ENCODE data around the gene MUSTN1.

The MUSTN1 gene

DNA sequence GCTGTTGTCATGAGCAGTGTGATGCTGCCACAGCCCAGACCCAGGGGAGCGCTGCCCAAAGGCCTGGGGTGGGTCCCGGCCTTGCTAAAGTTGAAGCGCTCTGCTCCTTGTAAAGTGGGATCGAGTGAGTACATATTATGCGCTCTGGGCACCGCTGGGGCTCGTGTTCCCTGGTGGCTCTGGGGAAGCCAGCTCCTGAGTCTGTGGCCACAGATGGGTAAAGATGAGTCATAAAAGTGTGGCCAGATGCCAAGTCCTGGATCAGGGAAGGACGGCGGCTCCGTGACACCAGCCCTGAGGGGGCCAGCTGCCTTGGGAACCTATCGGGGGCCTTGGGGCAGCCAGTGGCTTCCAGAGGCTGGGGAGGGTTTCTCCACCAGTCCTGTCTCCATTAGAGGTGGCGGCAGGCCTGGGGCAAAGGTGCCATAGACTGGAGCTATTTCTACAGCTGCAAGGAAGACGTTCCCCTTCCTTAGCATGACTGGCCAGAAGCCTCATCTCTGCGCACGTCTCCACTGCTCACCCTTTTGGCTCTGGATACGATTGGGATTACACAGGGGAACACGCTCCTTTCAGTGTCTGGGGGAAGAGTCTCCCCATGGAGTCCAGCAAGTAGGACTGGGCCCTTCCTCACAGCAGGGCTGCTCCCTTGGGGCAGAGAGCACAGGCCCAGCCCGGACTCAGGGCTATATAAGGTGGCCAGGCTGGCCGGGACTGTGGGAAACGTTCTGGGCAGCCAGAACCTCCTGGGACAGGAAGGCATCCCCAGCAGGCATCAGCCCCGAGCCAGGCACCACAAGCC lies 3.1 kb downstream of the MUSTN1 start:
- DNase-seq, result no peak

DNA sequence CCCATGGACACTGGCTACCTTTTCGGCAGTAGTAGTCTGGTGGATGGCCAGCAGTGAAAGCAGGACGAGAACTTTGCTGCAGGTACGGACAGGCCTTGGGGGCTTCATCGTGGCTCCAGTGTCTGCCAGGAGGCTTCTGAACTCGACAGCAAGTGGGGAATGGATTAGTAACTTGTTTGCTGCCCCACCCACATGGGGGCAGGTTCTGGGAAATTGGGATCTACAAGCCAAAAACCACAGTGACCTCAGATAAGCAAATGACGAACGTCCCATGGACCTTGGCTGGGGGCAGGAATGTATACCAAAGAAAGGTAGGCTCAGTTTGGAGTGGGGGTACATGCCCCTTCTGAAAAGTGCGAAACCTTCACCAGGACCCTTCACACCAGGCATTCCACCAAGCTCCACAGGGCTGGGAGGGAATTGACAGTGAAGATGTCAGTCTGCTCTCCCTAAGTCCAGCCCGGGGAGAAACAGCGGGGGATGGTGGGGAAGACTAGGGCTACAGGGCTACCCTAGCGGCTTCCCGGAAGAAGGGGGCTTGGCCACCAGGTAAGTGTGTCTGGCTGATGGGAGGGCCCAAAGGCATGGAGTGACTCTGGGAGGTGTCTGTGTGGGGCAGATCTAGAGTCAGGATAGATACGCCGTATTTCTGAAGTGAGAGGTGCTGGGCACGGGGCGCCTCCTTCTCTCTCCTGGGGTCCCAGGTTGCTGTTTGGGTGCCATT lies 4.1 kb downstream of the MUSTN1 start, which contains the start of gene ITIH4:
ITIH4 (minus strand) TSS at position 138 of the 724 bp plus-strand sequence; CDS start at position 108, 30 bp downstream.
- no peak for DNase-seq

DNA sequence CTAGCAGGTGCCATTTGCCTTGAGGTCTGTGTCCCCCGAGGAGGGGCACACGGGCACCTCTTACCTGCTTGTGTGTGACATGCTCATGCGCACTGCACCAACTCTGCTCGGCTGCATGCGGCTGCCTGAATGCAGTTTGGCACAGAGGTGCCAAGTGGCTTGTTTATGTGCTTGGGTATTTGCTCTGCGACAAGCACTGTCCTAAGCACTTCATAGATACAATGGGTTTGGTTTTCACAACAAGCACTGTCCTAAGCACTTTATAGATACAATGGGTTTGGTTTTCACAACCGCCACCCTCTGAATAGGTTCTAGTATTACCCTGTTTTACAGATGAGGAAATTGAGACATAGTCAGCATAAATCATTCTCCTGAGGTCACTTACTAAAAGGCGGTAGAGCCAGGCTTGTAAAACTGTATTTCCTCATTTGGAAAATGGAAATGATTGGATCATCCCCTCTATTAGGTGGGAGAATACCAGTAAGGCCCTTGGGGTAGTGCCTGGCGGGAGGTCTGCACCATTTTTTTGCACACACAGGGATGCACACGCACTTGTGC lies 4.8 kb downstream of the MUSTN1 start:
- no peak for DNase-seq

DNA sequence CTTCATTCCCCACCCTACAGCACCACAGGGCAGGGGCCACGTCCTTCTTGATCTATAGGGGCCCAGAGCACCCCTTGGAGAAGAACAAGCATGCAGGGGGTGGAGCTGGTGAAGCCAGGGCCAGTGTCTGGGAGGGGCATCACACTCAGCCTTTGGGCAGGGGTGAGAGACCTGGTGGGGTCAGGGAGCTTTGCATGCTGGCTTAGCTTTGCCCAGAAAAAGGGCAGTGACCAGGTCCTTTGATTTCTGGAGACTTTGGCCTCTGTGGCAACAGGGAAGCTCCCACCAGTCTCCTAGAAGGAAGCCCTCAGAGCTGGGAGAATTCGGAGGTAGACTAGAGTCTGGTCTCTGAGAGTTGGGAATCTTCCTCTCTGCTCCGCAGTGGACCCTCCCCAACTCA lies 5.3 kb downstream of the MUSTN1 start:
- no peak for DNase-seq

DNA sequence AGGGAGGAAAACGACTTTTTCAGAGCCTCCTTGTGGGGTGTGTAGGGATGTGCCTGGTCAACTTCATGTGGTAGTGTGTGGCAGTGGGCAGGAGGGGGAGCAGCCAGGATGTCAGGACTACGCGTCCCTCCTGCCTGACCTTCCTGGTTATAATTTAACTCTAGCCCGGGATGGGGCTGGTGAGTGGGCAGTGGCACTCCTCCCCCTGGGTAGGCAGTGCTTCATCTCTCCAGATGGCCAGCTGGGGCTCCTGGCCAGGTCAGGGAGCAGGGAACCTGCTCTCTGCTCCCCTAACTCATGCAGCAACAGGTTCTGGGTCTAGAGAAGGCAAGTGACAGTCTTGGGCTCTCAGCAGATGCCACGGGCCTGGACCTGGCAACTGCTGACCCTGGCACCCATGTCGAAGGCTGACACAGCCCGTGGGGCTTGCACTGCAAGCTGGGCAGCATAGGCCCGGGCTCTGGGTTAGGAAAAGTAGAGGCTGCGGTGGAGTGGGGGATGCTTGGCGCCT lies 6.9 kb downstream of the MUSTN1 start:
- DNase-seq, result no peak

DNA sequence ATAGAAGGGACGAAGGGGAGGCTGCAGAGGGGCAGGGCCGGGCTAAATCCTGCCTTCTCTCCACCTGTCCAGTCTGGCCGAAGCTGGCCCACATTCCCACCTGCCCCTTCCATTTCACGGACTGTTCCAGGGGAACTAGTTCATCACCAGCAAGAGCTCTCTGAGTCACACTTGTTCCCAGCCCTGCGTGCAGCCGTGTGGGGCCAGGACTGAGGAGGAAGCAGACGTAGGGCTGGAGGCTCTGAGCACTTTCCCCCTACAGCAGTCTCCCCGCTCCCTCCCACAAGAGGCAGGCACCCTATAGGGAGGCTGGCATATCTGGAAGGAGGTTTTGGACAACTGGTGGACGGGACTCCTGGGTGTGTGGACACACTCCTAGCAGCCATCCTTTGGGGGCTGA lies 7.4 kb downstream of the MUSTN1 start:
- DNase-seq, result no peak

DNA sequence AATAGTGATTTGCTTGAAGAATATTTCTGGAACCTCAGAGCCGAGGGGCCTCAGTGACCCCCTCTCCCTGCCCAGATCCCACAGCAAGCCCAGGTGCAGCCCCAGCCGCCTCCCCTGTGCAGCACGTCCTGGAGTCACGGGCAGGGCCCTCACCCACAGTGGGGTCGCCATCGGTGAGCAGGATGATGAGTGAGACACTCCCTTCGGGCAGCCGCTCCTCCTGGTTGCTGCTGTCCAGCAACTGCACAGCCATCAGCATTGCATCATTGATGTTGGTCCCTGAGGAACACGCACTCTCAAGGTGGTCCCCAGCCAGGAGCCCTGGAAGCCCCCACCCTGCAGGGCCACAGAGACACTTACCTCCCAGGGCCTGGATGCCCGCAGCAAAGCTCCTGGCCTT lies 10.8 kb downstream of the MUSTN1 start:
- no peak for DNase-seq

DNA sequence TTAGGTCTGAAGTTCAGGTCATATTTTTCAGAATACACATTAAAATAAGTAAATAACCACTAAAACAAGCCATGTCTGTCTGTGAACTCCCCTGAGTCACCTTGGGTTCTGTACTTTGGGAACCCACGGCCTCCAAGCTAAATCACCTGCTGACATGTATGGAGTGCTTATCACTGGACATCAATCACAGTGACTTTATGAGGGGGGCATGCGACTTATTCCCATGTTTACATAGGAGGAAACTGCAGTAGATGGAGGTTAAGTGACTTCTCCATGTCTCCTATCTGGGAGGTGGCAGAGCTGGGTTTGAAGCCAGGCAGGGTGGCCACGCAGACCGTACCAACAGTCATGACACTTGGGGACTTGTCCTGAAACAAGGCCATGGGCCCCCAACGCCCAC lies 12.5 kb downstream of the MUSTN1 start:
- DNase-seq, result no peak

DNA sequence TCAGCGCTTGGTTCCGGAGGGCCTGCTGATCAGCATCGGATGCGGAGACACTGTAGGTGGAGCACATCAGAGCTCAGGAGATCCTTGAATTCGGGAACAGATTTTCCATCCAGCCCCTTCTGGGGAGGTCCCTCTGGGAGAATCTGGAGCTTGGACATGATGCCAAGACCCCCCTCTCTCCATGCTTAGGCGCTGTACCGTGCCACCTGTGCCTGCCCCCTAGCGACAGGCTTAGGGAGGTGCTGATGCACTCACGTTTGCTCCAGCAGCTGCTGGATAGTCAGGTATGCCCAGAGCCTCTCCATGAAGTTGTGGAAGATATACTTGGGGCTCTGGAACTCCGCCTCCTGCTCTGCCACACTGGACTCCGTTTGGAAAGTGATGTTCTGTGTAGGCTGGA lies 14.1 kb downstream of the MUSTN1 start:
- no peak for DNase-seq

DNA sequence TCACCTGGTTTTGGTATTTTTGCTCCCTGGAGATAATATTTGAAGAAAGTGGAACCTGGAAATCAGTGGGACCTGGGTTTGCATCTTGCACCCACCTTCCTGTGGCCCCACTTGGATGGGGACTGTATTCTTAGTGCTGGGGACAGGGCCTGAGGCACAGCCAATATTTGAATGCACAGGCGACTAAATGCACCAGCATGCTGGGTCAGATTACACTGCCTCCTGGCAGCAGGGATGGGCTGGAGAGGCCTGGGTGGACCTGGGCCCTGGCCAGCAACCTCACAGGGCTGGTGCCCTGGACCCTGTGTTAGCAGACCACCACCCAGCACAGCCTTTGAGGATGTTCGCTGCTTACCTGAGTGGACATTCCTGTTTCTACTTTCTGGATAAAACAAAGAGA lies 14.9 kb downstream of the MUSTN1 start:
- DNase-seq, result no peak

DNA sequence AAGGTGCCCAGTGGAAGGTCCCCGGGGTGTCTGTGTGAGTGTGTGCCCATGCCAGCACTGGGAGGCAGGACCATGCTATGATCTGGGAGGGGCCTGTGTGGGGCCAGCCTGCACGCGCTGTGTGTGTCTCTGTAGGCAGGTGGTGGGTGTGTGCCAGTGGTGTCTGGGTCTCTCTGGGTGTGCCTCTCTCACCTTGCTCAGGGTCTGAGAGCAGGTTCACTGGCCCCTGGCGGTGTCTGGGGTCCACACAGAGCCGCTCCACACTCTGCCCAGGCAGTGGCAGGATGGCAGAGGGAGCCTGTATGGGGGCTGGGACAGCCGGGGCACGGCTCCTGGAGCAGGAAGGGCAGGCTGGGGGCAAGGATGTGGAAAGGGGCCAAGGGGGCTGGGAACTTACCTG lies 17.0 kb downstream of the MUSTN1 start:
- DNase-seq, result no peak

DNA sequence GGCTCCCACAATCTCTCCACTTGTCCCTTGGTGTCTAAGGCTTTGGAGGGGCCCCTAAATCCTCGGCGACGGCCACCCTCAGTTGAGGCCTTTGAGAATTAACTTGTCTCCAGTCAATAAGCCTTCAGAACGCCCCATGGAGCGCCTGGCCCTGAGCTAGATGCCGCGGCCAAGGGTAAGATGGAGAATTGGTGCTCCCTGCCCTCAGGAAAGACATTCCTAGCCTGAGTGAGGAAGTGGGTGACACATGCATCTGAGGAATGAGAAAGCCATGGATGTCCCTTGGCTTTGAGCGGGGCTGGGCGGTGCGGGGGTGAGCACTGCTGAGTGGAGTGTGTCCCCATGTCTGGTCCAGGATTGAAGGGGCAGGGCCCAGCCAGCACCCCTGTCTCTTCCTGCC lies 17.6 kb downstream of the MUSTN1 start:
- no peak for DNase-seq

DNA sequence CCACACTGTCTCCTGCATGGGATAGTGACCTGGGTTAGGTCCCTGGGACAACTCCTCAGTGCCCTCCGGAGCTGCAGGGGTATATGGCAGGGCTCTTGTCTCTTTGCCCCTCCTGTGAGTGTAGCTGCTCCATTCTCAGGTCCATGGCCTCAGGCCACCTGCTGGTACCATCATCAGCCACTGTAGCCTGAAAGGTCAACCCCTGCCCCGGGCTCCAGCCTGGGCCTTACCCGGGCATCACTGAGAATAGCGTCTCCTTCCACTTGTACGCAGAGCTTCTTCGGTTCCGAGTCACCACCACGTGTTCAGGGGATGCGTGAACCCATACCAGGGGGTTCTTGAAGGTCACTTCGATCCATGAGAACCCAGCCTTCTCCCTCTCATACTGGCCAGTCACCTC lies 18.2 kb downstream of the MUSTN1 start:
- no peak for DNase-seq

DNA sequence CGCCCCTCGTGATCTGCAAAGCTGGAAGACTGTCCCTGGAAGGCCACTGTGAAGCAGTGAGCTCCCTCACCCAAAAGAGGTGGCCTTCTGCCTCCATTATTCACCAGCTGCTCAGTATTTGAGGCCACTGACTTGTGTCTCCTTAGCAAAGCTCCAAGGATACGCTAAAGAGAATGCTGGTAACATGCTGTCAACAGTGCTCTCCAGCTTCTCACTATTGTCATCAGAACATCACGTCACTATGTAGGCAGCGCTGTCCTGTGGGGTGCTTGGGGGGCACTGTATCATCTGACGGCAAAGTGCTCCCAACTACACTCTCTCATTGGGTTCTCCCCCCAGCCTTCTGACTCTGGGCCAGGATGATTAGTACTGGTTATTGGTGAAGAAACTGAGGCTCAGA lies 18.6 kb downstream of the MUSTN1 start:
- DNase-seq, result no peak

DNA sequence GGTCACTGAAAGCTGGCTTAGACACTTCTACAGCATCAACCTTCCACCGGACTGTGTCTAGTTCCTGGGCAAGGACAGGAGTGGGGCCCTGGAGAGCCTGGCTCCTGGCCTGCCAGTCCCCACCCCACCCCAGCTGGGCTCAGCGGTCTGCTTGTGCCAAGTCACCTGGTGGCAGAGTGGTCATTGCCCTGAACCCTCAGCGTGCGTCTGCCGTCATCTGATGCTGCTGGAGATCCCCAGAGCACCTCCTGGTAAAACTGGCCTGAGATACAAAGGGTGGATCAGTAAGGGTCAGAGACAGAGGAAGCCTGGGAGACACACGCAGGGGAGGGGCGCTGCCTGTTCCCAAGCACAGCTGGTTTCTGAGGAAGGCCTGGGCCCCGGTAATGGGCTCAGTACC lies 21.0 kb downstream of the MUSTN1 start:
- no peak for DNase-seq

DNA sequence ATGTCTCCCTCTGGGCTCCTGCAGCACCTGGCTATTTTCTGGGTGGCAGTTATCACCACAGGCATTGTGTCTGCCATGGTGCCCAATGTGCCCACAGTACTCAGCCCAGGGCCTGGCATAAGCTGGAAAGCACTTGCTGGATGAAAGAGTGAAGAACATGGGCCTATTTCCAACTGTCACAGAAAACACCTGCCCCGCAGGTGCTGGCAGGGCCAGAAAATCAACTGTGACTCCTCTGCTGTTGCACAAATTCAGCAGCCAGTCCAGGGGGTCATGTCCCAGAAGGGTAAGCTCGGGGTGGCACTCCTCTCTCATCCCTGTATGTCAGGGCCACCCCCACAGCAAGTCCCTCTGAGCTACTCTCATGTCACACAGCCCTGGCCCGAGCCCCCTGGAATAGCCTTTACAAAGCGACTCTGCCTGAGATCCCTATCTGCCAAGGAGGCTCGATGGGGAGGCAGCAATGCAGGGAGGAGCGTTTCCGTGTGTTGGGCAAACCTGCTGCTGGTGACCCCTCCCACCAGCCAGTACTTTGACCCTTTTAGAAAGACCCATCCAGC lies 23.3 kb downstream of the MUSTN1 start:
- DNase-seq, result no peak

DNA sequence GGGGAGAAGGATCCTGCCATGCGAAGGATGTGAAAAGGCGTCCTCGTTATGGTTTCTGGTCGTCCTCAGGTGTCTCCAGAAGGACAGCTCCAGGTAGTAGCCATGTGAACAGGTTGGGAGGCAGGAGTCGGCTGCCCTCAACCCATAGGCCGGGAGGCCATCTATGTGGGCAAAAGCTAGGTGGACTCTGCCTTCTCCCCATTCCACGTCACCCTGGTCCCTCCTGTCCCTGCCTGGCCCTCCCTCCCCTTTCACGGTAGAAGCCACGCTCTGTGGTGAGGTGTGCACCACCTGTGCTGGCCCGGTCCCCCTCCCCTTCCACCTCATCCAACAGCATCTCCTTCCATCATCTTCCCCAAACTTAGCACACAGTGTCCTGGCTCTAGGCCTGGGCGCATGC lies 23.9 kb downstream of the MUSTN1 start:
- no peak for DNase-seq

DNA sequence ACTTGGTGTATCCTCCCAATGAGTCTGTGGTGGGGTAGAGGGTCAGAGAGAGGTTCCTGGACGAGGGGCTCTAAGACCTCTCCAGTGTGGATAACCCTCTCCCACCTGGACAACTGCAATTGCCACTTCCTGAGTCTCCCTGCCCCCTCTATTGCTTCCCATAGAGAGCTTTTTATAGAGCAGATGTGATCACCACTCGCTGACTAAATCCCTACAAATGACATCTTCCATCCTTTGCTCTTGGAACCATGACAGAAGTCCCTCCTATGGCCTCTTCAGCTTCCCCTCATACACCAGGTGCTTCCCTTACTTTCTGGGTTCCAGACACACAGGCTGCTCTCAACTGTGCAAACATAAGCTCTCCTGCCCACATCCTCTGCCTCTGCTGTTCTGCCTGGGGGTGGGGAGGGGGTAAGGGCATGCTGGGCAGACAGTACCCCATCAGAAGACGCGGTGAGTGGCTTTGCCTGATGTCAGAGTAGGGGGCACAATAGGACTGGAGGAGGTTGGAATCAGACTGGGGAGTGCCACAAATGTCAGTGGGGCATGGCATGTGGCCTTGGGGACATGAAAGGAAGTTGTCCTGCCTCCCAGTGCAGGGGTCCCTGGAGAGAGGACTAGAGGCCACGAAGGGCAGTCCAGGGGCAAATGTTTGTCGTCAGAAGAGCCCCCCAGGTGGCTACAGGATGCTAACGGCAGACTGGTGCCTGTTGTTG lies 25.0 kb downstream of the MUSTN1 start:
- no peak for DNase-seq

DNA sequence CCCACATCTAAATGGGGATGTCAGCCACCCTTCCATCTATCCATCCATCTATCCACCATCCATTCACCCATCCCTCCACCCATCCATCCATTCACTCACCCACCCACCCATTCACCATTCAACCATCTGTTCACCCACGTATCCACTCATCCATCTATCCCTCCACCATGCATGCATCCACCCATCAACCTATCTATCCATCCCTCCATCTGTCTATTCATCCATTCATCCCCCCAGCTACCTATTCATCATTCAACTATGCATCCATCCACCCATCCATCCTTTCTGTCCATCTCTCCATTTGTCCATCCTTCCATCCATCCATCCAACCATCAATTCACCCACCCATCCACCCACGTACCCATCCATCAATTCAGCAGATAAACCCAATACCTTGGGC lies 25.7 kb downstream of the MUSTN1 start:
- no peak for DNase-seq

DNA sequence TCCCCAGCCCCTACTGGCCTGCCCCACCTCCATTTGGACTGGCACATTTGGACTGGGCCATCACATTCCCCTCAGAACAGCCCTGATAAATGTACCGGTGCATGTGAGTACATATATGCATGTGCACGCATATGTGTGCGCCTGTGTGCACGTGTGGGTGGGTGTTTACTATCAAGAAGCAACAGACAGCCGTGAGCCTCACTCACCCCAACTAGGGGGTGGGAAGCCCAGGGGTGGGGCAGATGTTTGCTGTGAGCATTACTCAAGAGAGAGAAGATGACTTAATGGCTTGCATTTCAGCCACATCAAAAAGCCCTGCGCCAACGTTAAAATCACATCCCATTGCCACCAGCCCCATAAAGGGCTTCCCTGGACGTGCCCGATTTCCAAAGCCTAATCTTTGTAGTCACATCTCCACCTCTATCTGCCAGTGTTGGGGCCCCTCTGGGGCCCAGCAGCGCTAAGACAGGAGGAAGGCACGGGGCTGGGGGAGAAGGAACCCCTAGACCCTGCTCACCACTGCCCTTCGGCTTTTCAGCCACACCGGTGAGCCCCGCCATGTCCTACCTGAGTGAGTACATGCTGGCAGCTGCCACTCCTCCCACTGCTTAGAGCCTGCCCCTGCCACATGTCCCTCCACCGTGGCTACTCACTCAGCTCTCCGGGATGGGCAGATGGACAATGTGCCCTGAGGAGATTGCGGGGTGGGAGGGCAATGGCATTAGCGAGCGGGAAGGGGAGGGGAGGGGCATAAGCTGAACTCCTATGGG lies 29.4 kb downstream of the MUSTN1 start:
- no peak for DNase-seq

DNA sequence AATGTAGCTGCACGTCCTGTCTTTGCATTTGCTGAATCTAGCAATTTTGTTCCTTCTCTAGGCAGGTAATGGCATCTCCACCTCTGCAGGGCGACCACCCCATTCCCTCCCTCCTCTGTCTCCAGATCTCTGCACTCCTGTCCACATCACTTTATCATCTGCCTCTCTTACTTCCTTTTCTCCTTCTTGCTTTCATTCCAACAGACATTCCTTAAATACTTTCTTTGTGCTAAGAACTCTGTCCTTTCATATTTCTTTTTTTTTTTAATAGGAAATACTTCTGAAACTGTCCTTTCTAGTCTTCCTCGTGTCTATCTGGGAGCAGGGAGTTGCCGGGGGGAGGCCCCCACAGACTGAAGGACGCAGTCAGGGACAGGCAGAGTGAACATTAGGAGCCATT lies 33.0 kb downstream of the MUSTN1 start:
- DNase-seq, result no peak

DNA sequence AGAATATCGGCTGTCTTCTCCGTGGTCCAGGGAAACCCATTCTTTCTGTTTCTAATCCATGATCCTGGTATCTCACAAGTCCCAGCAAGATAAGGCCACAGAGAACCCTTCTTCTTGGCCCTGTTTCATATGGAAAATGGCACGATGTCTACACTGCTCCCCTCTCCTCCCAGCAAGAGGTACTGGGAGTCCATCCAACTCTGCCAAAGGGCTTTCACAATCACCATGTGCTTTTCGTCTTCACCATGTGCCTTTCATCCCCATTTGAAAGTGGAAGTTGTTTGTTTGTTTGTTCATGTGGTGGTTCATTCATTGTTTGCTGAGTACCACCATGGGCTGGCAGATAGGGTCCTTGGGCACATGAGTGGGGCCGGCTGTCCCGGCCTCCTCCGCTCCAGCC lies 34.7 kb downstream of the MUSTN1 start:
- no peak for DNase-seq

Data from activated CD8-positive, alpha-beta memory T cell treated with anti-CD3 and anti-CD28 coated beads for 24 hours (primary cell).